Measurements from ENCODE around the gene MOGAT2.

The MOGAT2 gene

GRCh38 chr11:75717608-75718418 is at the start of gene MOGAT2:
Gene MOGAT2 (plus strand): TSS chr11:75717838. CDS start chr11:75717889, 51 bp downstream.
- Histone ChIP-seq H3K36me3 (replicated peaks; ENCODE audit: insufficient read depth, low read length) (no peaks in the 10 kb centered on the region), H3K27ac (ENCODE audit: low read length) (no peak within 1 kb of the TSS), H3F3A (ENCODE audit: insufficient read depth, low read length) (peaks cover 4% of the 10 kb centered on the region; the same call in 1 of the 2 replicates), H3K27me3 (replicated peaks; ENCODE audit: insufficient read depth, low read length) (no peaks in the 10 kb centered on the region), H3K4me1 (ENCODE audit: low read length) (no peaks in the 10 kb centered on the region), H4K20me1 (ENCODE audit: insufficient read depth, low read length) (no peaks in the 10 kb centered on the region), H3K79me2 (ENCODE audit: low read length) (no peaks in the 10 kb centered on the region), H3K4me2 (ENCODE audit: low read depth, low read length) (no peak within 1 kb of the TSS), H3K9me2 (replicated peaks; ENCODE audit: insufficient read depth, low read length) (no peaks in the 10 kb centered on the region), H3K4me3 (ENCODE audit: low read length) (no peak within 1 kb of the TSS), H2AFZ (ENCODE audit: low read length) (no peak within 1 kb of the TSS), H3K9me3 (replicated peaks; ENCODE audit: insufficient read depth, low read length) (no peaks in the 10 kb centered on the region), H3K9ac (ENCODE audit: low read length) (no peak within 1 kb of the TSS)
- DNase-seq, result no peak
- no peak for TF ChIP-seq EZH2phosphoT487 (IDR thresholded peaks at IDR 0.05; ENCODE audit: low read length)
- no peak for TF ChIP-seq EZH2 (optimal IDR thresholded peaks at IDR 0.05; ENCODE audit: low read depth, low read length)
- TF ChIP-seq CTCF (IDR thresholded peaks at IDR 0.05; ENCODE audit: low read length), result no peak

- Histone ChIP-seq H3F3A (ENCODE audit: insufficient read depth, low read length) (no peaks in the 10 kb centered on the region), H3K27ac (ENCODE audit: low read length) (no peak within 1 kb of the TSS), H3K9me3 (replicated peaks; ENCODE audit: insufficient read depth, low read length) (no peaks in the 10 kb centered on the region), H3K36me3 (replicated peaks; ENCODE audit: insufficient read depth, low read length) (no peaks in the 10 kb centered on the region), H3K4me2 (ENCODE audit: low read depth, low read length) (peak within 1 kb of the TSS; percentile 65; the same call in 1 of the 2 replicates), H3K9ac (ENCODE audit: low read length) (no peak within 1 kb of the TSS), H3K27me3 (replicated peaks; ENCODE audit: insufficient read depth, low read length) (peaks cover 79% of the 10 kb centered on the region), H3K9me2 (replicated peaks; ENCODE audit: insufficient read depth, low read length) (no peaks in the 10 kb centered on the region), H3K4me3 (ENCODE audit: low read length) (peak within 1 kb of the TSS; percentile 27; the same call in 1 of the 2 replicates), H4K20me1 (ENCODE audit: insufficient read depth, low read length) (no peaks in the 10 kb centered on the region), H3K4me1 (ENCODE audit: low read length) (no peaks in the 10 kb centered on the region; the same call in 1 of the 2 replicates), H3K79me2 (ENCODE audit: low read length) (no peaks in the 10 kb centered on the region), H2AFZ (ENCODE audit: low read length) (no peak within 1 kb of the TSS)
- peak; percentile 12 for DNase-seq
- TF ChIP-seq EZH2 (optimal IDR thresholded peaks at IDR 0.05; ENCODE audit: low read depth, low read length) (peak; percentile 84), CTCF (IDR thresholded peaks at IDR 0.05; ENCODE audit: low read length) (no peak)
These were observed 49.0 kb upstream of the MOGAT2 start, which contains the start of gene MAP6 for GRCh38 chr11:75668451-75669297. Gene MAP6 (minus strand): TSS chr11:75669038. CDS start chr11:75668369, 669 bp downstream.

DNA sequence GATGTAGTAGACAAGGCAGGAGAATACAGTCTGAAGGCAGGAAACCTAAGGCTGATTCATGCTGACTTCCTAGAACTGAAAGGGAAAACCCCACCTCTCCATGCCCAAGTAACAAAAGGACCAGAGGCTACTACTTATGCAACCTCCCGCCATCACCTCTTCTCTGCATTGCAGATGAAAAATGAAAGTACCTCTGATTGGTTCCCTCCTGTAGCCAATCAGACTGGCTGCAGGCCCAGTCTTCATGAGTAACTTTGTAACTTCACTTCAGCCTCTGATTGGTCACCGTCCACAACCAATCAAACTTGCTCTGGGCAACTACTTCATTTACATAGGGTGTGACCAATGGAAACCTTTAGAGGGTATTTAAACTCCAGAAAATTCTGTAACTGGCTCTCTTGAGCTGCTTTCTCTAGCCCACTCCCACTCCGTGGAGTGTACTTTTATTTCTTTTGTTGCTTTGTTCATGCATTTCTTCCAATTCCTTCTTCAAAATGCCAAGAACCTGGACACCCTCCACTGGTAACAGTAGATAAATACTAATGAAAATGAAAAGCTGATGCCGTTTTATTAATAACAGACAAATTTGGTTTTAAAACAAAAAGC is 43.6 kb upstream of the MOGAT2 start:
- Histone ChIP-seq H3K36me3 (replicated peaks; ENCODE audit: insufficient read depth, low read length) (no peaks in the 10 kb centered on the region), H4K20me1 (ENCODE audit: insufficient read depth, low read length) (no peaks in the 10 kb centered on the region), H3K27me3 (replicated peaks; ENCODE audit: insufficient read depth, low read length) (peaks cover 95% of the 10 kb centered on the region), H3K79me2 (ENCODE audit: low read length) (no peaks in the 10 kb centered on the region), H3K4me1 (ENCODE audit: low read length) (0 out of 2 replicates have a peak, but pooled peaks cover 2% of the 10 kb centered on the region), H3K4me2 (ENCODE audit: low read depth, low read length) (no peak overlapping the region), H3K9me2 (replicated peaks; ENCODE audit: insufficient read depth, low read length) (no peaks in the 10 kb centered on the region), H3K4me3 (ENCODE audit: low read length) (no peak overlapping the region), H3K9me3 (replicated peaks; ENCODE audit: insufficient read depth, low read length) (no peaks in the 10 kb centered on the region), H3K9ac (ENCODE audit: low read length) (no peak overlapping the region), H2AFZ (ENCODE audit: low read length) (no peak overlapping the region), H3K27ac (ENCODE audit: low read length) (no peak overlapping the region), H3F3A (ENCODE audit: insufficient read depth, low read length) (no peaks in the 10 kb centered on the region)
- DNase-seq, result peak; percentile 16
- TF ChIP-seq EZH2phosphoT487 (IDR thresholded peaks at IDR 0.05; ENCODE audit: low read length) (no peak), CTCF (IDR thresholded peaks at IDR 0.05; ENCODE audit: low read length) (no peak), EZH2 (optimal IDR thresholded peaks at IDR 0.05; ENCODE audit: low read depth, low read length) (no peak)

Measured in MM.1S (cell line).